HL-60 (cell line): ENCODE data around the gene FZR1.

ENCODE experiments used
- GABPA ChIP-seq: IDR thresholded peaks from 2 replicates; pipeline ENCODE4 v1.6.1; 2012; ENCODE audit warnings: low read depth
- POLR2AphosphoS5 ChIP-seq: IDR thresholded peaks from 2 replicates; pipeline ENCODE4 v1.6.1; 2012; ENCODE audit warnings: low read depth
- SPI1 ChIP-seq: IDR thresholded peaks from 2 replicates; pipeline ENCODE4 v1.6.1; 2012; ENCODE audit warnings: low read depth, mild to moderate bottlenecking, borderline replicate concordance
- TF ChIP-seq, protein P1 (sequence below): IDR thresholded peaks from one replicate; pipeline ENCODE4 v1.5.1; 2011; ENCODE audit warnings: low read length, control low read depth, inconsistent platforms; ENCODE audit not compliant: insufficient read depth
- TF ChIP-seq, protein P2 (sequence below): IDR thresholded peaks from 2 replicates; pipeline ENCODE4 v1.6.1; 2012; ENCODE audit warnings: low read depth; ENCODE audit not compliant: insufficient replicate concordance

DNA sequence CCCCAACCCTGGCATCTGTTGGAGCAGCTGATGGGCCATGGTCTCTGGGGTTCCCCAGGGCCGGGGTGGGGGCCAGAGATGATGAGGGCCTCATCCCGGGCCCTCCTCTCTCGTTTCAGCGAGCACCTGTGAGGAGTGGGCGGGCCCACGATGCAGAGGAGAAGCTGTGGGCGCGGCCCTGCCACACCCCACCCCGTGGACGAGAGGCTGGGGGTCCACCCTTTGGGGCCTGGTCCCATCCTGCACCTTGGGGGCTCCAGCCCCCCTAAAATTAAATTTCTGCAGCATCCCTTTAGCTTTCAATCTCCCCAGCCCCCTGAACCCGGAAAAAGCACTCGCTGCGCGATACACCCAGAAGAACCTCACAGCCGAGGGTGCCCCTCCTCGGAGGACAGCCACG lies 72.3 kb downstream of the FZR1 start:
- no peak for TF ChIP-seq SPI1
- no peak for TF ChIP-seq POLR2AphosphoS5
- TF ChIP-seq, protein P1, sequence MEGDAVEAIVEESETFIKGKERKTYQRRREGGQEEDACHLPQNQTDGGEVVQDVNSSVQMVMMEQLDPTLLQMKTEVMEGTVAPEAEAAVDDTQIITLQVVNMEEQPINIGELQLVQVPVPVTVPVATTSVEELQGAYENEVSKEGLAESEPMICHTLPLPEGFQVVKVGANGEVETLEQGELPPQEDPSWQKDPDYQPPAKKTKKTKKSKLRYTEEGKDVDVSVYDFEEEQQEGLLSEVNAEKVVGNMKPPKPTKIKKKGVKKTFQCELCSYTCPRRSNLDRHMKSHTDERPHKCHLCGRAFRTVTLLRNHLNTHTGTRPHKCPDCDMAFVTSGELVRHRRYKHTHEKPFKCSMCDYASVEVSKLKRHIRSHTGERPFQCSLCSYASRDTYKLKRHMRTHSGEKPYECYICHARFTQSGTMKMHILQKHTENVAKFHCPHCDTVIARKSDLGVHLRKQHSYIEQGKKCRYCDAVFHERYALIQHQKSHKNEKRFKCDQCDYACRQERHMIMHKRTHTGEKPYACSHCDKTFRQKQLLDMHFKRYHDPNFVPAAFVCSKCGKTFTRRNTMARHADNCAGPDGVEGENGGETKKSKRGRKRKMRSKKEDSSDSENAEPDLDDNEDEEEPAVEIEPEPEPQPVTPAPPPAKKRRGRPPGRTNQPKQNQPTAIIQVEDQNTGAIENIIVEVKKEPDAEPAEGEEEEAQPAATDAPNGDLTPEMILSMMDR: no peak
- no peak for TF ChIP-seq GABPA
- TF ChIP-seq, protein P2, sequence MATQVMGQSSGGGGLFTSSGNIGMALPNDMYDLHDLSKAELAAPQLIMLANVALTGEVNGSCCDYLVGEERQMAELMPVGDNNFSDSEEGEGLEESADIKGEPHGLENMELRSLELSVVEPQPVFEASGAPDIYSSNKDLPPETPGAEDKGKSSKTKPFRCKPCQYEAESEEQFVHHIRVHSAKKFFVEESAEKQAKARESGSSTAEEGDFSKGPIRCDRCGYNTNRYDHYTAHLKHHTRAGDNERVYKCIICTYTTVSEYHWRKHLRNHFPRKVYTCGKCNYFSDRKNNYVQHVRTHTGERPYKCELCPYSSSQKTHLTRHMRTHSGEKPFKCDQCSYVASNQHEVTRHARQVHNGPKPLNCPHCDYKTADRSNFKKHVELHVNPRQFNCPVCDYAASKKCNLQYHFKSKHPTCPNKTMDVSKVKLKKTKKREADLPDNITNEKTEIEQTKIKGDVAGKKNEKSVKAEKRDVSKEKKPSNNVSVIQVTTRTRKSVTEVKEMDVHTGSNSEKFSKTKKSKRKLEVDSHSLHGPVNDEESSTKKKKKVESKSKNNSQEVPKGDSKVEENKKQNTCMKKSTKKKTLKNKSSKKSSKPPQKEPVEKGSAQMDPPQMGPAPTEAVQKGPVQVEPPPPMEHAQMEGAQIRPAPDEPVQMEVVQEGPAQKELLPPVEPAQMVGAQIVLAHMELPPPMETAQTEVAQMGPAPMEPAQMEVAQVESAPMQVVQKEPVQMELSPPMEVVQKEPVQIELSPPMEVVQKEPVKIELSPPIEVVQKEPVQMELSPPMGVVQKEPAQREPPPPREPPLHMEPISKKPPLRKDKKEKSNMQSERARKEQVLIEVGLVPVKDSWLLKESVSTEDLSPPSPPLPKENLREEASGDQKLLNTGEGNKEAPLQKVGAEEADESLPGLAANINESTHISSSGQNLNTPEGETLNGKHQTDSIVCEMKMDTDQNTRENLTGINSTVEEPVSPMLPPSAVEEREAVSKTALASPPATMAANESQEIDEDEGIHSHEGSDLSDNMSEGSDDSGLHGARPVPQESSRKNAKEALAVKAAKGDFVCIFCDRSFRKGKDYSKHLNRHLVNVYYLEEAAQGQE: no peak
